CD4-positive, alpha-beta T cell treated with Interleukin-17A for 1 hour (primary cell): ENCODE measurements around the gene SMIM33.
A peak's percentile ranks its signal among the peaks of the same experiment; 100 is the strongest.
"Not testable (repeated sequence)": the region's sequence is repeated elsewhere in the genome, so short reads cannot be mapped to it uniquely, and the experiment has no call there.

Source experiments
- DNase-seq: peaks from one replicate; pipeline ENCODE4 v3.0.0-alpha.2; 2020

SMIM33 gene

DNA sequence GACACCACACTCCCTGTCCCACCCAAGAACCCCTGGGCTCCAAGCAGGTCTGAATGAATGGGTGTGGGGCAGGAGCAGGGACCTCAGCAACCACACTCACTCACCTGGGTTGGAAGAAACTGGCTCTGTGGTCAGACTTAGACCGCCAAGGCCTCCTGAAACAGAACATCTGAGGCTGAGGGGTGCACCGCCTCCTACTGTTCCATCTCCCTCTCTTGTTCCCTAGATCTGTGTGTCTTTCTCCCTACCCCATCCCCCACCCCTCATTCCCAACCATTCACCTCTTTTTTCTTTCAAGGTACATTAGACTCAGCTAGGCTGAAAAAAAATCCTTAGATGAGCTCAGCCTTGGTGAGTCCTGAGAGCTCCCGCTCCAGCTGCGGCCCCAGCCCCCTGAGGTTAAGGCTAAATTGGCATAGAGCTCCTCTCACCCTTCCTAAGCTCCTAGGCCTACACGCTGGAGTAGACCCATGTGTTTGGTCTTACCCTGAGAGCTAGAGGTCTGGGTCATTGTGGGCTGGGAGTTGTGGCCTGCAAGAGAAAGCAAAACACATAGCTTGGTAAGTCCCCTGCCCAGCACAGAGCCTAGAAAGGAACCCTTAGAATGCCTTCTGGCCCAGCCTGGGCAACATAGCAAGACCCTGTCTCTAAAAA lies 13.0 kb upstream of the SMIM33 start:
- DNase-seq: no peak

DNA sequence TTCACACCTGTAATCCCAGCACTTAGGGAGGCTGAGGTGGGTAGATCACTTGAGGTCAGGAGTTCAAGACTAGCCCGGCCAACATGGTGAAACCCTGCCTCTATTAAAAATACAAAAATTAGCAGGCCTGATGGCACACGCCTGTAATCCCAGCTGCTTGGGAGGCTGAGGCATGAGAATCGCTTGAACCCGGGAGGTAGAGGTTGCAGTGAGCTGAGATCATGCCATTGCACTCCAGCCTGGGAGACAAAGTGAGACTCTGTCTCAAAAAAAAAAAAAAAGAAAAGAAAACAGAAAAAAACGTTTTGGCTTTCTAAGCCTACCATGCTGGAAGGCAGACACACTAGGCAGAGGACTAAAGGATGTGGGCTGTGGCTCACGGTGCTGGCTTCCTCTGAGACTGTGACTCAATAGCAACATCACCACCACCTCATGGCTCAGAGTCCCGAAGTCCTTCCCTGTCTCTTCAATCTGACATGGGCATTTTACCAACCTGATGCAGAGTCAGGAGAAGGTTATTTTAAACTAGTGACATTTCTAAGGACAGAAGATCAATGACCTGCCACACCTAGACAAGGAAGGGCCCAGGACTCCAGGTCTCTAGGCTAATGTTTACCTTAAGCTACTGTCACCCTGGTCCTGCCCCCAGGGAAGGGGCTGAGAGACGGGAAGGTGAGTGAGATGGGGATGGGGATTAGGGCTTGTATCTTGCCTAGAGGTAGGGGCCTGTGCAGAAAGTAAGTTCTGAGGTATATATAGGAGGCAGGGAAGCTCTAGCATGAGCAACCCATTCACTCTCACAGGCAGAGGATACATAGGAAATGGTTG lies 12.0 kb upstream of the SMIM33 start:
- peak; percentile 87 for DNase-seq

DNA sequence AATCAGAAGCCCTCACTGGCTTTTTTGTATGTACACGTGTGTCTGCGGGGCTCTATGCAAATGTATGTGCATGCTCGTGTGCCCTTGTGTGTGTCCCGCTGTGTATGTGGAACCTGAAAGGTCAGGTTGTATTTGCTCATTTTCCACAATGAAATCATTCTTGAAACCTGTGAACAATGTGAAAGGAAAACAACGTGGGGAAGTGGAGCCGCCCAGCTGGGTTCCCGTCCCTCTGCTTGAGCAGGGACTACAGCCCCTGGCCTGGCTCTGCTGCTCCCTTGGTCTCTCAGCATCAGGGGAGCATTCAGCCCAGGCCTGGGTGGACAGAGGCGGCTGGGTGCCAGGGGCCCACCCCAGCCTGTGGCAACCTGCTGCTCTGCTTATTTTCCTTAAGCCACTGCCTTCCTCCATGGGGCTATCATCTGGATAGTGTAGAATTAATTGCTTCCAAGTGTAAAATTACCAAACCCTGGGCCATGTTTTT lies 11.3 kb upstream of the SMIM33 start:
- no peak for DNase-seq

DNA sequence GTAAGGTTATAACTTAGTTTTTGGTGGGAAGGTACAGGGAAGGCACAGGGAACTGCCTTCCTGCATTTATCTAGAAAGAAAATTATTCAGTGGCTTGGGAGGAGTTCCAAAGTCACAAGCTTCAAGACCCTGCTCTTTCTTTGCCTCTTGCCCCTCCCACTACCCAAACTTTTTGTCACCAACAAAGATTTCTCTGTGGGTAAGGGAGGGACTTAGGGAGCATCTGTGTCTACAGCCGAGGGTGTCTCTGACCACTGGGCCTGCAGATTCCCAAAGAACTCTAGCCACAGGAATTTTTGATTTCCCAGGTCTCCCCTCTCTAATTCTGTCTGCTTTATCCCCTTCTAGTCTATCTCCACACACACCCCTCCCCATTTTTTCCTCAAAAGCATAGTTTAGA lies 10.3 kb upstream of the SMIM33 start:
- no peak for DNase-seq

DNA sequence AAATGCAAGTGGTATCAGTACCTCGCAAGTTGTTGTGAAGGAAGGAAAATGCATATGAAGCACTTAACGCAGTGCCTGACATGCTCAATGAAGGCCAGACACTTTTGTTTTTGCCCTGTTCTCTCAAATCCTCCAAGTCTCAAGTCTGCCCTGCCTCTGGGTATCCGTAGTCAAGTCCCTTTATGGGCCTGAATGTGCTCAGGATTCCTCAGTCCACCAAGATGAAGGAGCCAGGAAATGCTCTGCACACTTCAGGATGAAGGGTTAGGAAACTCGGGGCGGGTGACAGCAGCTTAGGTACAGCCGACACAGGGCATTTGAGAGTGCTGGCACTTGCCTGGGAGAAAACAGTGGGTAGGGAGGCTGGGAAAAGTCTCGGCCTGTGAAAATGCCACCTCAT lies 9.6 kb upstream of the SMIM33 start:
- no peak for DNase-seq

DNA sequence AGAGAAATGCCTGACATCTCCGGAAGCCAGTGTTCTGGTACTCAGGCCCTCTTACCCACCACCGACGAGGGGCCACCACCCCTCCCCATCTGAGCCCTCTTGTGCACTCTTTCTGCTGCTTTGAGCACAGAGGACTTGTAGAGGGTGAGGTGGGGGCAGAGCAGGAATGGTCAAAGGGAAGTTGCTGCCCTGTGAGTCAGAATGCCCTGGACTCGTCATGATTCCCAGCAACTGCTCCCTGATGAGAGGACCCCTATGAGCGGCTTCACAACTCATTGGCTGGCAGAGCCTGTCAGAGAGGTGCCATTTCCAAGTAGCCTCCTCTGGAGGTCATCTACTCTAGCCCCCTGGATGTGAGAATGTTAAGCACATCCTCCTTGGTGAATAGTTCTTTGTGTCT lies 9.1 kb upstream of the SMIM33 start:
- no peak for DNase-seq

DNA sequence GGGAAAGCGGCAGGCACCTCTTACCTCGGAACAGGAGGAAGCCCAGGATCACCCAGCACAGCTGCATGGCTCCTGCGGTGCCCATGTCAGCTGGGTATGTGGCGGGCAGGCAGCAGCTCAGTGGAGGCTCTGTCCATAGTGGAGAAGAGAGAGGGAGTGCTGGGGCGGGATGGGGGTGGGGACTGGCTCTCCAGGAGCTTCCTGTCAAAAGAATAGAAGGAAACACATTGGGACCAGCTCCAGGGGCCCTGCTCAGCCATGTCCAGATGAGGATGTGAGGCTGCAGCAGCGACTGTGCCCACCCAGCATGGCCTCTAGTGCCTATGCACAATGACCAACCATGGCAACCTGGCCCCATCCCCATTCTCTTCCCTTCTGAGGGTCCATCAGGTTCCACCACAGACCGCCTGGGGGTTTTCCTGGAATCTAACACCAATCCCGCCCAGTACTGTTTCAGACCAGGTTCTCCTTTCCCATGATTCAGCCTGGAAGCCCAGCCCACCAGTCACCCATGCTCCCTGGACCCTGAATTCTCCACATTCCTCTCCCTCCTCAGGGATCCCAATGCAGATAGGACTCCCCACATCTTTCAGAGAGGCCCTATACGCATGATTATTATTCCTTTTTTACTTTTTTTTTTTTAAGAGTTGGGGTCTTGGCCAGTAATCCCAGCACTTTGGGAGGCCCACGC lies 8.1 kb upstream of the SMIM33 start, which contains the start of gene ECSCR:
TSS of gene ECSCR (minus strand) at position 158 of the 691 bp plus-strand sequence. CDS start at position 85, 73 bp downstream.
- no peak for DNase-seq

DNA sequence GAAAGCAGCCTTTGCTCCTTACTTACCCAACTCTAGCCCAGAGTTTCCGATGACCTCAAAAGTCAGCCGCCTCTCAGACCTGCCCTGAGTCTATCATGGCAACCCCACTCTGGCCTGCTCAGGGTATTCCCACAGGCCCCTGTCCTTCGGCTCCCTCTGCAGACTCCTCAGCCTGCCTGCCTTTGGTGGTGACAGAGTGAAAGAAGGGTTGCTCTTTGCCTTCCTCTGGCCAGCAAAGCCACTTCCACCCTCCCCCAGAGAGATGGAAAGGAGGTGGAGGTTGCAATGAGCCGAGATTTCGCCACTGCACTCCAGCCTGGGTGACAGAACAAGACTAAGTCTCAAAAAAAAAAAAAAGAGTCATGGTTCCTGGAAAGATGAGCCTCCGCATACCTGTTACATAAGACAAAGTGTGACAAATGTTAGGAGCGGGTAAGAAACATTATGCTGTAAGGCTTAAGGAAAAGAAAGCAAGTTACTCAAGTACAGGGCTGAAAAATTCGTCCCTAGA lies 2.3 kb upstream of the SMIM33 start:
- no peak for DNase-seq

DNA sequence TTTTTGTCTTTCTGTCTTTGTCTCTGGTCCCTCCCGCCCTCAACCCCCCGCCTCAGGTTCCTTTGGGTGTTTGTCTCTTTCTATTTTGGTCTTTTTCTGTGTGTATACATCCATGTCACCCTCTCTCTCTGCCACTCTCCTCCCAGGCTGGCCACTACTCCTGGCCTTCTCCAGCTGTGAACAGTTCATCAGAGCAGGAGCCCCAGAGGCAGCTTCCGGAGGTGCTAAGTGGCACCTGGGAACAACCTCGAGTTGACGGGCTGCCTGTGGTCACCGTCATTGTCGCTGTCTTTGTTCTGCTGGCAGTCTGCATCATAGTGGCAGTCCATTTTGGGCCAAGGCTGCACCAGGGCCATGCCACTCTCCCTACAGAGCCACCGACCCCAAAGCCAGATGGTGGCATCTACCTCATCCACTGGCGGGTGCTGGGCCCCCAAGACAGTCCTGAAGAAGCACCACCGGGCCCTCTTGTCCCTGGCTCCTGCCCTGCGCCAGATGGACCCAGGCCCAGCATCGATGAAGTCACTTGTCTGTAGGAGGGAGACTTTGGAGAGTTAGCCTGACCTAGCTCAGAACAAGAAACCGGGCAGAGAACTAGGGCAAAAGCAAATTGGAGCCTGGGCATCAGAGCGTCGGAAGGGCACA lies 1.7 kb downstream of the SMIM33 start:
- DNase-seq: no peak

GRCh38 chr5:139473105-139473504 lies 2.3 kb downstream of the SMIM33 start:
- DNase-seq: no peak

DNA sequence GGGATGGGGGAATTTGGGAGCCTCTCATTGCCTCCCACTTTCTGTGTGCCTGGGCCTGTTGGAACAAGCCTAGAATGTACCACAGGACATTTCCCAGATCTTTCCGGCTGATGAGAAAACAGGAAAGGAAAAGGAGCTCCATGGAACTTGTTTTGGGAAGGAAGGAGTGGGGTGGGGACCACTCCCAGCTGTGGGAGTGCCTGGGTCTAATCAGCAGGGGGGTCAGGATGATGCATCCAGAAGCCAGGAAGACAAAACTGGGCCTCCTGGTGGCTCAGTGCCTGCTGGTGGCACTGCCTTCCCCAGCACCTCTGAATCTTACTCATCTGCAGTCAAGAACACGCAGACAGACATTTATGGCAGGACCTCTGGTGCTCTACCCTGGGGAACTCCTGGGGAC lies 2.8 kb downstream of the SMIM33 start:
- DNase-seq: no peak

- DNase-seq: peak; percentile 51
Measured at GRCh38 chr5:139474890-139475791, 4.3 kb downstream of the SMIM33 start.

- DNase-seq: no peak
Measured at GRCh38 chr5:139475865-139476617, 5.2 kb downstream of the SMIM33 start.

GRCh38 chr5:139478657-139479423 lies 8.0 kb downstream of the SMIM33 start:
- not testable (repeated sequence) for DNase-seq

- not testable (repeated sequence) for DNase-seq
Measured at GRCh38 chr5:139479729-139480128, 8.9 kb downstream of the SMIM33 start.

GRCh38 chr5:139481122-139481533 lies 10.3 kb downstream of the SMIM33 start:
- DNase-seq: no peak

- DNase-seq: peak; percentile 33
Measured at GRCh38 chr5:139481580-139482049, 10.8 kb downstream of the SMIM33 start.

GRCh38 chr5:139482050-139482889 lies 11.5 kb downstream of the SMIM33 start, which contains the start of gene STING1:
Gene STING1, minus strand, starts transcription at chr5:139482758. Its CDS starts 1,054 bp downstream, at chr5:139481704.
- DNase-seq: peak; percentile 79

DNA sequence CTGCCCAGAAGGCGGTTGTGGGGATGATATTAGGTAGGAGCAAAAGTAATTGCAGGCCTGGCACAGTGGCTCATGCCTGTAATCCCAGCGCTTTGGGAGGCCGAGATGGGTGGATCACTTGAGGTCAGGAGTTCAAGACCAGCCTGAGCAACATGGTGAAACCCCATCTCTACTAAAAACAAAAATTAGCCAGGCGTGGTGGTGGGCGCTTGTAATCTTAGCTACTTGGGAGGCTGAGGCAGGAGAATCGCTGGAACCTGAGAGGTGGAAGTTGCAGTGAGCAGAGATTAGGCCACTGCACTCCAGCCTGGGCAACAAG lies 12.0 kb downstream of the SMIM33 start:
- DNase-seq: not testable (repeated sequence)
